ENCODE results near the gene EEPD1. TPM values are rescaled to one million over a fixed set of nuclear protein-coding genes. Genes with fewer than 3 reads are reported as not detected.
"Not testable (repeated sequence)": the region's sequence is repeated elsewhere in the genome, so short reads cannot be mapped to it uniquely, and the experiment has no call there.

EEPD1 gene
- total RNA-seq, 1 donor from 2014 or later: 8.7 TPM

- H3K27me3 ChIP-seq (ENCODE audit: control insufficient read depth, insufficient read depth, low read length): no peaks in the 10 kb centered on the region
- no peak for DNase-seq (ENCODE audit: low read depth)
- TF ChIP-seq CTCF (IDR thresholded peaks at IDR 0.05; ENCODE audit: insufficient read depth, low read length, poor library complexity, severe bottlenecking): no peak
- no peaks in the 10 kb centered on the region for H3K36me3 ChIP-seq (ENCODE audit: control insufficient read depth, insufficient read depth, low read length)
- H3K4me3 ChIP-seq (ENCODE audit: low read depth, low read length): no peak overlapping the region
Measured at GRCh38 chr7:36232555-36232954, 79.5 kb downstream of the EEPD1 start.

- H3K4me3 ChIP-seq (ENCODE audit: low read depth, low read length): no peak overlapping the region
- H3K36me3 ChIP-seq (ENCODE audit: control insufficient read depth, insufficient read depth, low read length): no peaks in the 10 kb centered on the region
- TF ChIP-seq CTCF (IDR thresholded peaks at IDR 0.05; ENCODE audit: insufficient read depth, low read length, poor library complexity, severe bottlenecking): no peak
- no peaks in the 10 kb centered on the region for H3K27me3 ChIP-seq (ENCODE audit: control insufficient read depth, insufficient read depth, low read length)
- no peak for DNase-seq (ENCODE audit: low read depth)
Measured at GRCh38 chr7:36232971-36233550, 80.0 kb downstream of the EEPD1 start.

- no peaks in the 10 kb centered on the region for H3K27me3 ChIP-seq (ENCODE audit: control insufficient read depth, insufficient read depth, low read length)
- no peak overlapping the region for H3K4me3 ChIP-seq (ENCODE audit: low read depth, low read length)
- no peak for DNase-seq (ENCODE audit: low read depth)
- no peaks in the 10 kb centered on the region for H3K36me3 ChIP-seq (ENCODE audit: control insufficient read depth, insufficient read depth, low read length)
- TF ChIP-seq CTCF (IDR thresholded peaks at IDR 0.05; ENCODE audit: insufficient read depth, low read length, poor library complexity, severe bottlenecking): no peak
Measured at GRCh38 chr7:36236073-36236472, 83.0 kb downstream of the EEPD1 start.

GRCh38 chr7:36238138-36238537, 85.1 kb downstream of the EEPD1 start:
- H3K36me3 ChIP-seq (ENCODE audit: control insufficient read depth, insufficient read depth, low read length): no peaks in the 10 kb centered on the region
- no peaks in the 10 kb centered on the region for H3K27me3 ChIP-seq (ENCODE audit: control insufficient read depth, insufficient read depth, low read length)
- H3K4me3 ChIP-seq (ENCODE audit: low read depth, low read length): no peak overlapping the region
- TF ChIP-seq CTCF (IDR thresholded peaks at IDR 0.05; ENCODE audit: insufficient read depth, low read length, poor library complexity, severe bottlenecking): no peak
- DNase-seq (ENCODE audit: low read depth): no peak

GRCh38 chr7:36243356-36243755, 90.3 kb downstream of the EEPD1 start:
- not testable (repeated sequence) for H3K36me3 ChIP-seq (ENCODE audit: control insufficient read depth, insufficient read depth, low read length); H3K4me3 ChIP-seq (ENCODE audit: low read depth, low read length); DNase-seq (ENCODE audit: low read depth); H3K27me3 ChIP-seq (ENCODE audit: control insufficient read depth, insufficient read depth, low read length)

- not testable (repeated sequence) for DNase-seq (ENCODE audit: low read depth); H3K4me3 ChIP-seq (ENCODE audit: low read depth, low read length); H3K27me3 ChIP-seq (ENCODE audit: control insufficient read depth, insufficient read depth, low read length); H3K36me3 ChIP-seq (ENCODE audit: control insufficient read depth, insufficient read depth, low read length)
Measured at GRCh38 chr7:36244001-36244400, 90.9 kb downstream of the EEPD1 start.

- no peak for TF ChIP-seq CTCF (IDR thresholded peaks at IDR 0.05; ENCODE audit: insufficient read depth, low read length, poor library complexity, severe bottlenecking)
- Histone ChIP-seq H3K4me3 (ENCODE audit: low read depth, low read length) (no peak overlapping the region), H3K27me3 (ENCODE audit: control insufficient read depth, insufficient read depth, low read length) (no peaks in the 10 kb centered on the region), H3K36me3 (ENCODE audit: control insufficient read depth, insufficient read depth, low read length) (no peaks in the 10 kb centered on the region)
- no peak for DNase-seq (ENCODE audit: low read depth)
Measured at GRCh38 chr7:36244429-36244828, 91.4 kb downstream of the EEPD1 start.
